ENCODE results near the gene PRKCD.

PRKCD gene

DNA sequence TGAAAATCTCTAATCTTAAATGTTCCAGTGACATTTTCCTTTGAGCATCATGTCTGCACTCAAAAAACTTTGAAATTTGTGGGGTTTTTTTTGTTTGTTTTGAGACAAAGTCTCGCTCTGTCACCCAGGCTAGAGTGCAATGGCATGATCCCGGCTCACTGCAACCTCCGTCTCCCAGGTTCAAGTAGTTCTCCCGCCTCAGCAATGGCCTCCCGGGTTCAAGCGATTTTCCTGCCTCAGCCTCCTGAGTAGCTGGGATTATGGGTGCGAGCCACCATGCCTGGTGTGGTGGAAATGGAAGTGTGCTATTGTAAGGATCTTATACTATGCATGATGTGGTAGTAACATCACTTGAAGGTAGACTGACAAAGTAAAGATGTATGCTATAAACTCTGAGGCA lies 52.3 kb downstream of the PRKCD start:
- TF ChIP-seq, protein P1, sequence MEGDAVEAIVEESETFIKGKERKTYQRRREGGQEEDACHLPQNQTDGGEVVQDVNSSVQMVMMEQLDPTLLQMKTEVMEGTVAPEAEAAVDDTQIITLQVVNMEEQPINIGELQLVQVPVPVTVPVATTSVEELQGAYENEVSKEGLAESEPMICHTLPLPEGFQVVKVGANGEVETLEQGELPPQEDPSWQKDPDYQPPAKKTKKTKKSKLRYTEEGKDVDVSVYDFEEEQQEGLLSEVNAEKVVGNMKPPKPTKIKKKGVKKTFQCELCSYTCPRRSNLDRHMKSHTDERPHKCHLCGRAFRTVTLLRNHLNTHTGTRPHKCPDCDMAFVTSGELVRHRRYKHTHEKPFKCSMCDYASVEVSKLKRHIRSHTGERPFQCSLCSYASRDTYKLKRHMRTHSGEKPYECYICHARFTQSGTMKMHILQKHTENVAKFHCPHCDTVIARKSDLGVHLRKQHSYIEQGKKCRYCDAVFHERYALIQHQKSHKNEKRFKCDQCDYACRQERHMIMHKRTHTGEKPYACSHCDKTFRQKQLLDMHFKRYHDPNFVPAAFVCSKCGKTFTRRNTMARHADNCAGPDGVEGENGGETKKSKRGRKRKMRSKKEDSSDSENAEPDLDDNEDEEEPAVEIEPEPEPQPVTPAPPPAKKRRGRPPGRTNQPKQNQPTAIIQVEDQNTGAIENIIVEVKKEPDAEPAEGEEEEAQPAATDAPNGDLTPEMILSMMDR (conservative IDR thresholded peaks at IDR 0.05; ENCODE audit: low read length), result no peak
- no peak for DNase-seq (ENCODE audit: low read depth)

DNA sequence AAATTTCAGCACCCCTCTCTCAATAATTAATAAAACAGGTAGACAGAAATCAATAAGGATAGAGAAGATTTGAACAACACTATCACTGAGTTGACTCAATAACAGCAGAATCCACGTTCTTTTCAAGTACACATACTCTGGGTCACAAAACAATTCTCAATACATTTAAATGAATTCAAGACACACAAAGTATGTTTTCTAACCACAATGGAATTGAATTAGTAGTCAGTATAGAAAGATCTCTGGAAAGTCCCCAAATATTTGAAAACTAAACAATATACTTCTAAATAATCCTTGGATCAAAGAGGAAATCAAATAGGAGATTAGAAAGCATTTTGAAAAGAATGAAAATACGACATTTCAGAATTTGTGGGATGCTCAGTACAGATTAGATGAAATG lies 54.8 kb downstream of the PRKCD start:
- no peak overlapping the region for H3K4me3 ChIP-seq (ENCODE audit: low read length)
- TF ChIP-seq, protein P1 (conservative IDR thresholded peaks at IDR 0.05; ENCODE audit: low read length), result no peak
- peak; percentile 15 for DNase-seq (ENCODE audit: low read depth)

More for the DNA sequence above, 52.3 kb downstream of the PRKCD start:
- no peak overlapping the region for H3K4me3 ChIP-seq (ENCODE audit: low read length)

DNA sequence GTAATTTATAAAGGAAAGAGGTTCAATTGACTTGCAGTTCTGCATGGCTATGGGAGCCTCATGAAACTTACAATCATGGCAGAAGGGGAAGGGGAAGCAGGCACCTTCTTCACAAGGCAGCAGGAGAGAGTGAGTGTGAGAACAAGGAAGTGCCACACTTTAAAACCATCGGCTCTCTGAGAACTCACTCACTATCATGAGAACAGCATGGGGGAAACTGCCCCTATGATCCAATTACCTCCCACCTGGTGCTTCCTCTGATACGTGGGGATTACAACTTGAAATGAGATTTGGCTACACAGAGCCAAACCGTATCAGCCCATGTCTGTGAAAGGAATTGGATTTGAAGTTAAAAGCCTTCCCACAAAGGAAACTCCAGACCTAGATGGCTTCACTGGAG lies 55.7 kb downstream of the PRKCD start:
- TF ChIP-seq, protein P1 (conservative IDR thresholded peaks at IDR 0.05; ENCODE audit: low read length), result no peak
- H3K4me3 ChIP-seq (ENCODE audit: low read length), result no peak overlapping the region
- no peak for DNase-seq (ENCODE audit: low read depth)

DNA sequence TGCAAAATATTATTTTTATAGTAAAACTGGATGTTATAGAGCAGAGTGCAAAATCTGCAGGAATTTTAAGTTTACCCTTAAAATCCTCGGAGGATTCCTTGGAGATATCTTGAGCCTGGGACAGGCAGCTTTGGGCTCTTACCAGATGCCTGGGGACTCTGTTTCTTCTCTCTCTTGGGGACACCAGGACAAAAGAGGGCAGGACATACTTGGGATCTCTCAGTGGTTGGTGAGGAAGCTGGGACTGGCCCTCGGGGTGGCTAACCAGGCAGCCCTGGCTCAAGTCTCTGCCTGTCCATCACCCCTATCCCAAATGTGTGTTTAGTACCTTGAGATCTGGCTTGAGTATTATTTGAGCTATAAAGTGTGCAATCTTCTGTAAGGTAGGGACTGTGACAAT lies 56.2 kb downstream of the PRKCD start:
- TF ChIP-seq, protein P1 (conservative IDR thresholded peaks at IDR 0.05; ENCODE audit: low read length), result no peak
- no peak for DNase-seq (ENCODE audit: low read depth)
- H3K4me3 ChIP-seq (ENCODE audit: low read length), result no peak overlapping the region

DNA sequence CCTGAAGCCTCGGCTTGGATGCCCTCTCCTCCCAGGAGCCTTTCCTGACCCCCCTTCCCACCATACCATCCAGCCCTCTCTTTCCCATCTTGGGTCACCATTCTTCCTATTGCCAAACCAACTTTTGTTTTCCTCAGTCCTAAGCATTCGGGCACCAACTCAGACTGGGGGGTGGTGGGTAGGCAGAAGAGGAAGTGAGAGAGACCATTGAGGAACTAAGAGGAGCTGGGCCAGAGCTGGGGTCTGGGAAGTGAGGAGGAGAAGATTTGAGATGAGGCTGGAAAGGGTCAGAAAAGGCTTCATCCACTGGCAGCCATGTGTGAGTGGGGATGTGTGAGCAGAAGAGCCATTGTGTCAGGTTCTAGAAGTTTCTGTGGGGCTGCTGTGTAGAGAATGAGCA lies 57.1 kb downstream of the PRKCD start:
- TF ChIP-seq, protein P1 (conservative IDR thresholded peaks at IDR 0.05; ENCODE audit: low read length), result no peak

DNA sequence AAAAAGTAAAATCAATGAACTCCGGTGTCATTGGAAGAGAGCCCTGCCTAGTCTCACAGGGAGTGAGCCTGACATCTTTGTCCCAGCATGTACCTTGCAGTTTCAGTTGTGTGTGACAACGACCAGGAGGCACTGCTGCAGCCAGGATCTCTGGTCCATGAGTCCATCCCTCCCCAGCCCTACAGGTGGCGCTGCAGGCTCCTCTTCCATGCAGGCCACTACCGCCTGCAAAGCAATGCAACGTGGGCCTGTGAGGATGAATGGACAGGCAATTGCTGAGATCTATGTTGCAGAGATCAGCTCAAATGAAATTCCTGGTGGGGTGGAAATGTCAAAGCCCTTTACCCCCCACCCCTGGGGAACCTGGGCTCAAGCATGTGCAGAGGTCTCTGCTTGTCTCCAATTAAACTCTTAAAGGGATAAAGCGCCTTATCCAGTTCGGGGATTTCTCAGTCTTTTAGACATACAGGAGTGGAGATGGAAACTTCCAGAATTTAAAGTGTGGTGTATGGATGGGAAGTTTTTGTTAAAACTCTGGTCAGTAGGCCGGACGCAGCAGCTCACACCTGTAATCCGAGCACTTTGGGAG lies 59.0 kb downstream of the PRKCD start:
- no peak overlapping the region for H3K4me3 ChIP-seq (ENCODE audit: low read length)
- peak; percentile 69 for DNase-seq (ENCODE audit: low read depth)
- TF ChIP-seq, protein P1 (conservative IDR thresholded peaks at IDR 0.05; ENCODE audit: low read length), result peak; percentile 94

More for the DNA sequence above, 57.1 kb downstream of the PRKCD start:
- no peak overlapping the region for H3K4me3 ChIP-seq (ENCODE audit: low read length)
- no peak for DNase-seq (ENCODE audit: low read depth)

DNA sequence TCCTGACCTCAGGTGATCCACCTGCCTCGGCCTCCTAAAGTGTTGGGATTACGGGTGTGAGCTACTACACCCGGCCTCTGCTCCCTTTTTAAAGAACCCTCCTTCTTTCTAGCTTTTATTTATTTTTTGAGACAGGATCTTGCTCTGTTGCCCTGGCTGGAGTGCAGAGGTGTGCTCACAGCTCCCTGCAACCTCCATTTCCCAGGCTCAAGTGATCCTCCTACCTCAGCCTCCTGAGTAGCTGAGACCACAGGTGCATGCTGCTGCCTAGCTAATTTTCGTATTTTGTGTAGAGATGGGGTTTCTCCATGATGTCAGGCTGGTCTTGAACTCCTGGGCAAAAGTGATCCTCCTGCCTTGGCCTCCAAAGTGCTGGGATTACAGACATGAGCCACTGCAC lies 60.3 kb downstream of the PRKCD start:
- TF ChIP-seq, protein P1 (conservative IDR thresholded peaks at IDR 0.05; ENCODE audit: low read length), result no peak
- no peak overlapping the region for H3K4me3 ChIP-seq (ENCODE audit: low read length)
- no peak for DNase-seq (ENCODE audit: low read depth)
